H54 (cell line): ENCODE results near the gene SPPL2A.

Source experiments
- DNase-seq: peaks from one replicate; pipeline ENCODE4 v3.0.0; 2011; ENCODE audit warnings: low spot score, mixed read lengths; ENCODE audit not compliant: insufficient read length
- FAIRE-seq: peaks from 3 replicates; lab custom pipeline; 2011; peaks lifted over from hg19 to GRCh38; lab: Jason Lieb, UNC
- POLR2A ChIP-seq: IDR thresholded peaks from 2 replicates; pipeline ENCODE4 v1.6.1; 2011; ENCODE audit warnings: low read depth, mild to moderate bottlenecking, low read length

The SPPL2A gene

GRCh38 chr15:50686469-50687301 lies 78.8 kb downstream of the SPPL2A start, which contains the start of gene TRPM7:
Gene TRPM7, minus strand, starts transcription at chr15:50686797. Its CDS starts 264 bp downstream, at chr15:50686533.
- peak; percentile 64 for DNase-seq
- TF ChIP-seq POLR2A: peak; percentile 76
- no peak for FAIRE-seq

- FAIRE-seq: no peak
- no peak for TF ChIP-seq POLR2A
- DNase-seq: peak; percentile 13
These were observed 79.5 kb downstream of the SPPL2A start for GRCh38 chr15:50685976-50686468.

GRCh38 chr15:50685191-50685975 lies 80.1 kb downstream of the SPPL2A start:
- no peak for DNase-seq
- no peak for TF ChIP-seq POLR2A

GRCh38 chr15:50681467-50681866 lies 84.0 kb downstream of the SPPL2A start:
- TF ChIP-seq POLR2A: no peak
- no peak for DNase-seq

More at GRCh38 chr15:50685191-50685975, 80.1 kb downstream of the SPPL2A start:
- FAIRE-seq: no peak

GRCh38 chr15:50676799-50677483 lies 88.6 kb downstream of the SPPL2A start:
- DNase-seq (peak; percentile 14), FAIRE-seq (peak; percentile 27)
- TF ChIP-seq POLR2A: no peak

More at GRCh38 chr15:50681467-50681866, 84.0 kb downstream of the SPPL2A start:
- FAIRE-seq: no peak

GRCh38 chr15:50675535-50676144 lies 89.9 kb downstream of the SPPL2A start:
- no peak for TF ChIP-seq POLR2A
- DNase-seq: no peak
- FAIRE-seq: no peak

GRCh38 chr15:50670115-50670514 lies 95.4 kb downstream of the SPPL2A start:
- TF ChIP-seq POLR2A: no peak
- no peak for DNase-seq
- no peak for FAIRE-seq

- TF ChIP-seq POLR2A: no peak
- no peak for FAIRE-seq
These were observed 95.9 kb downstream of the SPPL2A start for GRCh38 chr15:50669611-50670010.

GRCh38 chr15:50665938-50666337 lies 99.6 kb downstream of the SPPL2A start:
- no peak for TF ChIP-seq POLR2A
- DNase-seq (no peak), FAIRE-seq (no peak)

More at GRCh38 chr15:50669611-50670010, 95.9 kb downstream of the SPPL2A start:
- no peak for DNase-seq

GRCh38 chr15:50655555-50655954 lies 110.0 kb downstream of the SPPL2A start:
- FAIRE-seq (no peak), DNase-seq (no peak)
- no peak for TF ChIP-seq POLR2A

GRCh38 chr15:50653156-50653743 lies 112.3 kb downstream of the SPPL2A start:
- DNase-seq (no peak), FAIRE-seq (no peak)
- no peak for TF ChIP-seq POLR2A

GRCh38 chr15:50652671-50653070 lies 112.8 kb downstream of the SPPL2A start:
- FAIRE-seq (no peak), DNase-seq (no peak)
- no peak for TF ChIP-seq POLR2A
